ENCODE measurements around the gene CCDC50.
A peak's percentile ranks its signal among the peaks of the same experiment; 100 is the strongest.

The CCDC50 gene

GRCh38 chr3:191352014-191352413, 22.8 kb downstream of the CCDC50 start:
- DNase-seq: no peak

GRCh38 chr3:191353022-191353777, 24.0 kb downstream of the CCDC50 start:
- DNase-seq: no peak

DNA sequence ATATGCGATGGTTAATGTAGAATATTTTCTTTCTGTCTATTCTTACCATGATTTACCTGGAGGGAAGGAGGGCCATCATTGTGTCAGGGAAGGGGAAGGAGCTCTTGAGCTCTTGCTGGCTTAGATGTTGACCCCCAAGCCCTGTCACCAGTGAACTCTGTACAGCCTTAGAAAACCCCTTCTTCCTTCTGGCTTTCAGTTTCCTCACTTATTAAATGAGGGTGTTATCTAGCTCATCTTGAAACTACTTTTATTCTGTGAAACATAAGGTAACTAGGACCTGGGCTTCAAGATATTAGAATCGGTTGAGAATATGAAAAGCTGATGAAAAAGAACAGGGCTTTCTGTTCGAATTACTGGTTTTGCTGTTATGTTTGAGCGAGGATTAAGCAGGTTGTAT, 26.2 kb downstream of the CCDC50 start:
- DNase-seq: no peak

DNA sequence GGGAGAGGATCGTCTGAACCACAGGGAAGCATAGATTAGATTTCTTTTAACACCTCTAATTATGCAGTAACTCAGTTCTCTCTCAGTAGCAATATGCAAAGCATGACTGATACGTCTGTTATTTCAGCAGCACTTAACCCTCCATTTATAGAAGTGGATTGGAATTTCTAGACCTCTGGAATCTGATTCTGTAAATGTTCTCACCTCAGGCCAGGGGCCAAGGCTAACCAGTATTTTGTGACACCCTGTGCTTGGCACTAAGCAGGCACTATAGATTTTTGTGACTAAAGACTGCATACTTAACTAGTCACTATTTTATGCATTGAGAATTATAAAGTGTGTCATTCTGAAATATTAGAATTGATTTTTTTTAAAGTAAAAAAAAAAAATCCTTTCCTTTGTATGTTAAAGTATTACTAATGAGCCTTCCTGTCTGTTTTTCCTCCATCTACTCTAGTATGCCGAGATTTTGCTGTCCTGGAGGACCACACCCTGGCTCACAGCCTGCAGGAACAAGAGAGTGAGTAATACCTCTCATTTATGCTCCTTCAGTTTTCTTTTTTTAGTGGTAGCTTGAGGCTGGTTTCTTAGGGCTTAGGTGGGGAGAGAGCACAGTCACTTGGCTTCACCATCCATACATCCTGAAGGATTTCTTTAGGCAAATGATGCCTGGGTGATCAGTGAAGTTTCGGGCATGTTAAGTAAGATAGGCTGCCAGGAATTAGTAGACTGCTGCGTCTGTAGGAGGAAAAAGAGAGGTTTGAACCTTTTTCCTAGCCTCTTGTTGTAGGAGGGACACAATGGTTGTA, 27.6 kb downstream of the CCDC50 start:
- no peak for DNase-seq

GRCh38 chr3:191357909-191358308, 28.7 kb downstream of the CCDC50 start:
- no peak for DNase-seq

DNA sequence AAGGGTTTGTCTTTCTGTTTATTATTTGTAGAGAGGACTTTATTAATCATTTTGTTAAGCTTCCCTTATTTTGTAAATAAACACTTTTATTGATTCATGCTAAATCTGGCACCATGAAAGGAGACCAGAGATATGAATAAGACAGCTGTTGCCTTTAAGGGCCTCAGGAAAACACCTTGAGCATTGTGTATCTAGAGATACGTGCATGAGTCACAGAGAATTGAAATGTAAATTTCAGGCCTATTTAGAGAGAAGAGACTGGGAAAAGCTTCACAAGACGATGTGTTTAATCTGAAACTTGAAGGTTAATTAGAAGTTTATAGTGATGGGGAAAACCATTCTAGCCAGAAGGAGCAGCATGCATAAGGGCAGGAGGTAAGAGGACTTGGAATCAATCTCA, 29.7 kb downstream of the CCDC50 start:
- no peak for DNase-seq

- no peak for DNase-seq
These were observed 31.4 kb downstream of the CCDC50 start for GRCh38 chr3:191360620-191361019.

DNA sequence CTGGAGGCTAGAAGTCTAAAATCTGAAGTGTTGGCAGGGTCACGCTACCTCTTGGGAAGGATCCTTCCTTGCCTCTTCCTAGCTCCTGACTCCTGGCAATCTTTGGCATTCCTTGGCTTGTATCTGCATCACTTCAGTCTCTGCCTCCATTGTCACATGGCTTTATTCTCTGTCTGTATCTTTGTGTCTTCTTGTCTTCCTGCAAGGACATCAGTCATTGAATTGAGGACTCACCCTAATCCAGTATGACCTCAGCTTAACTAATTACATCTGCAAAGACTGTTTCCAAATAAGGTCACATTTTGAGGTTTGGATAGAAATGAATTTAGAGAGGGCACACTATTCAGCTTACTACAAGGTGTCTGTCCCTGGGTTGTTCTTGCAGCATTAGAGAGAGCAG, 32.3 kb downstream of the CCDC50 start:
- no peak for DNase-seq

DNA sequence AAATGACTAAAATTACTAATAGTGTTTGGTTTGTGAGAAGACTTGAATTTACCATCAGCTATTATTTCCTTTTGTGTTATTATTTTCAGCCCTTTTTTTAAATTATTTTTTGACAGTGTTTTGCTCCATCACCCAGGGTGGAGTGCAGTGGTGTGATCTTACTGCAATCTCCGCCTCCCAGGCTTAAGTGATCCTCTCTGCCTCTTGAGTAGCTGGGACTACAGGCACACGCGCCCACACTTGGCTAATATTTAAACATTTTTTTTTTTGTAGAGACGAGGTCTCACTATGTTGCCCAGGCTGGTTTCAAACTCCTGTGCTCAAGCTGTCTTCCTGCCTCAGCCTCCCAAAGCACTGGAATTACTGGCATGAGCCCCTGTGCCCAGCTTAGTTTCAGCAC, 32.8 kb downstream of the CCDC50 start:
- no peak for DNase-seq

- DNase-seq: no peak
These were observed 33.4 kb downstream of the CCDC50 start for GRCh38 chr3:191362524-191363090.

DNA sequence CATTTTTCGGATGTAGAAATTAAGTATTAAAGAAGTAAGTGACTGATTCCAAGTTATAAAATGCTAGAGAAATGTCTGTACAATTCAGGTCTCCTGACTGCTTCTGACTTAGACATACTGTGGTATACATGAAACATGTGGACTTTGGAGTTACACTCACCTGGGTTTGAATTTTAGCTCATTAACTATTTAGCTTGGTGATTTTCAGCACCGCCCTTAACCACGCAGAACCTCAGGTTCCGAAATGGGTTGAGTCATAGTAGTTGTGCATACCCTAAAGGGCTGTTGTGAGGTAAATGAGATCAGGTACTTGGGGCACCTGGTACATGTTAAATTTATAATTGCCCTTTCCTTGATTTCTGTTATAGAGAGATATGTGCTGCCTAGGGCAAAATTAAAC, 34.0 kb downstream of the CCDC50 start:
- DNase-seq: no peak

DNA sequence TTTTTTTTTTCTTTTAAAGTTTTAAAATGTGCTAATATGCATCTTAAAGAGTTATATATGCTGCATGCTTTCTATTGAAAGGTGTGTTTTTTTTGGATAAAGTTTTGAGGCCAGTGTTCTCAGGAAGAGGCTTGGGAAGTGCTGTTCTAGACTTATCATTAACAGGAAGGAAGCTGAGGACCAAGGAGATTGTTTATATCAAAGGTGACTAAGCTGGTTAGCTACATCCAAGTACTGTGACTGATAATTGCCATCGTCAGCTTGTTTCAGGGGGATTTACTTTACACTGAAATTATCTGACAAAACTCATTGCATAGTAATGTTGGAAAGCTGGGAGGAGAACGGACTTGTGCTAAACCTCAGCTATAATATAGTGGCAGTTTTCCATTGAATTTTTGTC, 37.5 kb downstream of the CCDC50 start:
- no peak for DNase-seq

DNA sequence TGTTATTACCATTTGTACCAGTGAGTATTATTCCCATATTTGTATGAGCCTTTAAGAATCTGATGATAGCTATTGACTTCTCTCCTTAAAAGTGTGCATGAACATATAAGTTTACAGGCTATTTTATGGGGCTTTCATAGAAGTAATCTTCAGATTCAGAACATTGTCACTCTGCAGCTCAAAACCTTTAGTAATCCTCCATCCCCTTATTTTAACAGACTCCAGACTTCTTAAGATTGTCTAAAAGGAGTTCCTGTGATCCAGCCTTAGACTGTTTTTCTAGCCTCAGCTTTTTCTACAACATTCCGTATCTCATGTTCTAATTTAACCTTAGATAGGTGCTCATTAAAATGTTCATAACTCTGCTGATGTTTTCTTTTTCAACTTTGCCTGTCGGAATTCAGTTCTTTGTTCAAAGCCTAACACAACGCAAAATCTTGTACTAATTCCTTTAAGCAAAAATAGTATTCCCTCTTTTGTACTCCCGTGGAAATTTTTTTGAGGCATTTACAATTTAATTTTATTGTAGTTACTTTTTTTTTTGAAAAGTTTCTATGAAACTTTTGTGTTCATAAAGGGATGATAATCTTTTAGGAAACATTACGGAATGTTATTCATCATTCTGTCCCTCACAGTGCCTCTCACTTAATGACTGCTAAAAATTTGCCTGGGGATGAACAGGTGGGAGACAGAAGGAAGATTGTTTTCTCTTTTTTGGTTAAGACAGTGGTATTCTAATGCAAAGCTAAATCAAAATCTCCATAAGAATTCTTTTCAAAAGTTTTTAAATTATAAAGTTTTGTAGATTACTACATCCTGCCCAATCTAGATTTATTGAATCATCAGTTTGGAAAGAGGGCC, 39.8 kb downstream of the CCDC50 start:
- no peak for DNase-seq

DNA sequence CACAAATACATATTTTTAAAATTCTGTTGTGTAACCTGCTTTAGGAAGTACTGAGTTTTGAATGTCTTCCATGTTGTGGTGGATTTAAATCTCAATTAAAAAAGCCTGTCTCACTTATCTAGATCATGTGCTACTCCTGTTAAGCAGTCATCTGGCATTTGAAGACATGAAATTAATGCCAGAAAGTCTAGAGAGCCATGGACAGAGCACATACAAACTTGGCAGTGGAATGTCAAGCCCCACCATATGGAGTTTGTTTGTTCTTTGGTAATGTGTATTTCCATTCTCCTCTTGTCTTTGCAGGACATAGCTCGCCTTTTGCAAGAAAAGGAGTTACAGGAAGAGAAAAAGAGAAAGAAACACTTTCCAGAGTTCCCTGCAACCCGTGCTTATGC, 40.4 kb downstream of the CCDC50 start:
- peak; percentile 18 for DNase-seq

- no peak for DNase-seq
These were observed 42.9 kb downstream of the CCDC50 start for GRCh38 chr3:191372122-191372521.

GRCh38 chr3:191373327-191373726, 44.1 kb downstream of the CCDC50 start:
- DNase-seq: no peak

DNA sequence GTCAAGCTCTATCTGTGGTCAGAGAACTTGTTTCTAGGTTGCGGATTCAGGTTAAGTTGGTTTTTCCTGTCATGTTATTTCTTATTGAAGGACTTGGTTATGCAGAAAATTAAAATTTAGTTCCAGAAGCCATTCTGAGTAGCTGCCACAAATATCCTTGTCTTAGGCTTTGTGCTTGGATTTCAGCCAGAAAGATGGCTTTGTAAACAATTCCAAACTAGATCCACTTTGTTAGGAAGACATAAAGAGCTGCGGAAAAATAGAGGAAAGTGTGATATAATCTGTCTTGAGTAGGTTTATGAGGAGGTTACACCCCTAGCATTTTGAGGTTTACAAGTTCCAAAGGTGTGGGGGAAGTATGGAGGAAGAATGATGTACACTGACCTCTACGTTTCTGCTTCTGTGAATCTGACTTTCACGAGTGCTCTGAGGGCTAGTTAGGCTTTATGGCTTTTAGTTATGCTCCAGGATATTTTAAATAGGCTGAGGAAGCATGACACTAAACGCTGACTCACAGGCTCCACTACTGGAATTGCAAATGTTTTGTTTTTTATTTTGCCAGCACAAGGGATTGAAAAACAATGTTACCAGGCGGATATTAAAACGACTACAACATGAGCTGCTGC, 47.4 kb downstream of the CCDC50 start:
- DNase-seq: no peak

DNA sequence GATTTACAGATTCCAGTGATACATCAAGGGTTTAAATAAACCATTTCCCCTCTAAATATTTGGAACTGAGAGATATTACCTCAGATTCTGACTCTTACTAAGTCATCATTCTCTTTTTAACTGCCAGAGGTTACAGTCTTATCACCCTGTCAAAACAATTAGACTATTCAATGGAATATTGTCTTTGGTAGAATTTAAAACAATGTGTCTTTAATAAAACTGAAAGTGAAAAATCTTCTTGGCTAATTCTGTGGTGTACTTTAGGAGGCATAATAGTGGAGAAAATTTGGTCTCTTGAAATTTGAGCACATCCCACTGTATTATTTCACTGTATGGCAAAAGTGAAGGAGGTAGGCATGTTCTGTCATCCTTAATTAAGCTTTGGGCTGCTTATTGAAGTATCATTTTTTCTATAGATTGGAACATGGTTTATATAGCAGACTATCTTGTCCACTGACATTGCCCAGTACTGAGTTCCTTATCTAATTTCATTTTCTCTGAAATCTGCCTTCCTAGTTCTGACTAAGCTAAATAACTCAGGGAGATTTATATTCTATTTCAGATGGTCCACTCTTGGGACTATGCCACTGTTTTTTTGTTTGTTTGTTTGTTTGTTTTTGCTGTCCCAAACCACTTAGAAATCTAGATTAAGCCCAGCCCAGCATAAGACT, 49.1 kb downstream of the CCDC50 start:
- no peak for DNase-seq

DNA sequence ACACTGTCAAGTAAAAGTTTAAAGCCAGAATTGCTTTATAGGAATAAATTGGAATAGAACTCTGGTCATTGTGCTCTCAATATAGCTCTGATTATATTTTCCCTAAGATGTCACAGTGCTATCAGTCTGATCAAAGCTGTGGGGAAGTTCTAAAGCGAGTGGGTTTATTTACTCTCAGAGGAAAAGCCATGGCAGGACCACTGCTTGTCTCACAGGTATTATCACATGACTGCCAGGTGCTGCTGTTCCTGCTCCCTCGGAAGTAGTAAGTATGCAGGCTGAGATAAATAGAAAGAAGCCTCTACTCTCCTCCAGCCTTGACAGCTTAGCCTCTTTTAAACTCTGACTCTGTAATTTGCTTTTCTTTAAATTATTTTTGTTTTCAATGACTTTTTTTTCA, 50.3 kb downstream of the CCDC50 start:
- DNase-seq: no peak

DNA sequence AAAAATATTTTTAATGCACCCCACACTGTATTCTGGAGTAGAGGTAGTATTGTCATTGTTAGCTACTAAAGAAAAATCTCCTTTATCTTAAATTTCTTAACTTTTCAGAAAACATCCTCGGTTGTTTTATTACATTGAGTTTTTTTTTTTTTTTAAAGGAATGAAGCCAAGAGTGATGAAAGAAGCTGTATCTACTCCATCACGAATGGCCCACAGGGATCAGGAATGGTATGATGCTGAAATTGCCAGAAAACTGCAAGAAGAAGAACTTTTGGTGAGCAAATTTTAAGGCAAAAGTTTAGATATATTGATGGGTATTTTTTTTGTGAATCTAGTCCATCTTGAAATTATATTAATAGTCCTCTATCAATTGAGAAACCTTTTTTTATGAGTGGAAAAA, 50.8 kb downstream of the CCDC50 start:
- DNase-seq: no peak

GRCh38 chr3:191381303-191381702, 52.1 kb downstream of the CCDC50 start:
- DNase-seq: no peak

DNA sequence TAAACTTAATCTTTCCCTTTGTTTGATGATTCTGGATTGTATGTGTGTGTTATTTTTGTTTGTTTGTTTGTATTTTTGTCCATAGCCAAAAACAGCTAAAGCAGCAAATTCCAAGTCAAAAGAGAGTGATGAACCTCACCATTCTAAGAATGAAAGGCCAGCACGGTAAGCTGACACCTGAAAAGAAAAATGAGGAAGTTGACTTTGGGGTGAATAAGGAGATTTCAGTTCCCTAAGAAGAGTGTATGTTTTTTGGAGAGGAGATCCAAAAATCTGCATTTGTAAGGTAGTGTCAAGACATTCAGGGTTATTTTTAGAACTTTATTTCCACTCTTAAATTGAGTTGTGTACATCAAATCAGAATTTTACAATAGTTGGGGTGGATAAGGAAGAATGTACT, 53.5 kb downstream of the CCDC50 start:
- no peak for DNase-seq

Measured in NCI-H2171 treated with DMSO at 0.1 percent for 48 hours (cell line).